ENCODE measurements around the gene STPG4.
"Not testable (repeated sequence)": the region's sequence is repeated elsewhere in the genome, so short reads cannot be mapped to it uniquely, and the experiment has no call there.

STPG4 gene

GRCh38 chr2:47124740-47125139, 30.4 kb downstream of the STPG4 start:
- not testable (repeated sequence) for DNase-seq

DNA sequence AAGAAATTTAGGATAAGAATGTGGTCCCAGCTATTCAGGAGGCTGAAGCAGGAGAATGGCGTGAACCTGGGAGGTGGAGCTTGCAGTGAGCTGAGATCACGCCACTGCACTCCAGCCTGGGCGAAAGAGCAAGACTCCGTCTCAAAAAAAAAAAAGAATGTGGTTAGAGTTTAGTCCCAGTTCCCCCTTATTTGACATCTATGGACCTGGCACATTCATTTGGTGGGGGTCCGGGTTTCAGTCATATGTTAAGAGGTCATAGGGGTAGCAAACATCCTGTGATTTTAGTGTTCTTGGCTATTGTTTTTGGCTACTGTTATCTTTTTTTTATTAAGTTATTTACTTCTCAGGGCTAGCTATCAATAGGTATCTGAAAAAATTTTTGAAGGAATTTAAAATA, 34.7 kb downstream of the STPG4 start:
- not testable (repeated sequence) for DNase-seq

- no peak for DNase-seq
Observed at GRCh38 chr2:47119001-47119400, 36.1 kb downstream of the STPG4 start.

DNA sequence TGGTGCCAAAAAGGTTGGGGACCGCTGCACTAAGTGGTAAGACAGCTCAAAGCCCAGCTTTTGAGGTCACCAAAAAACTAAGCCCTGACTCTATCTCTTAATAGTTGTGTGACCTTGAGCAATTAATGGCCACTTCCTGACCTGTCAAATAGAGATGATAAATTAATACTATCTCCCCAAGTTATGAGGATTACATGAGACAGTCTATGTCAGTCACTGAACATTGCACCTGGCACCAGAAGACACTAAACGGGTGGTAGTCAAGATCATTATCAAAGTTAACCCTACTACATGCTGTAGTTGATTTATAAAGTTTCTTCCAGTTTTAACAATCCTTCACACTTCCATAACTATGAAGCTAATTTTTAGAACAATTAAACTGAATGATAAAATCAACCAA, 36.5 kb downstream of the STPG4 start:
- DNase-seq = no peak

DNA sequence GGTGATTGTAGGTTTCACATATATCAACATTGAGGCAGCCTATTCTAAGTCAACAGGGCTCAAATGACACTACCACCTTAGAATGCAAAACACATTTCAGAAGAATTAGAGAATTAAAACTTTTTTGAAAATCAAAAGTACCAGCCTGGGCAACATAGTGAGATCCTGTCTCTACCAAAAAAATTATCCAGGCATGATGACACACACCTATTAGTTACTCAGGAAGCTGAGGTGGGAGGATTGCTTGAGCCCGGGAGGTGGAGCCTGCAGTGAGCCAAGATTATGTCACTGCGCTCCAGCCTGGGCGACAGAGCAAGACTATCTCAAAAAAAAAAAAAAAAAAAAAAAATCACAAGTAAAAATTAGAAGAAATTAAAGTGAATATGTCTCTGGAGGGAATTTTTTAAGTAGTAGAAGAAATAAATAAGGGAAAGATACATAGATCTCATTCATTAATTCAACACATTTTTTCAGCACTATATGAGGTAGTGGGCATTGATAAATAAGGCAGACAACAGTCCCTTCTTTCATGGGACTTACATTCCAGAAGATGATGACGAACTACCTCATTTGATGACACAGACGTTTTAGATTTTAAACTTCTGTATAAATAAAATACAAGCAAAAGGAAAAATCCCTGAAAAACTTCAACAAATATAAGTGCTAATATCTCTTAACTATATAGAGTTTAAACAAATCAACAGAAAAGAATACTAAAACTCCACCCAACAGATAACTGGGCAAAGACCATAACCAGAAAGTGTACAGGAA, 42.3 kb downstream of the STPG4 start:
- no peak for DNase-seq

- DNase-seq = no peak
Observed at GRCh38 chr2:47109680-47110079, 45.4 kb downstream of the STPG4 start.

- DNase-seq = no peak
Observed at GRCh38 chr2:47109007-47109375, 46.1 kb downstream of the STPG4 start.

- not testable (repeated sequence) for DNase-seq
Observed at GRCh38 chr2:47108267-47109006, 46.7 kb downstream of the STPG4 start.

GRCh38 chr2:47107201-47107600, 47.9 kb downstream of the STPG4 start:
- DNase-seq = not testable (repeated sequence)

DNA sequence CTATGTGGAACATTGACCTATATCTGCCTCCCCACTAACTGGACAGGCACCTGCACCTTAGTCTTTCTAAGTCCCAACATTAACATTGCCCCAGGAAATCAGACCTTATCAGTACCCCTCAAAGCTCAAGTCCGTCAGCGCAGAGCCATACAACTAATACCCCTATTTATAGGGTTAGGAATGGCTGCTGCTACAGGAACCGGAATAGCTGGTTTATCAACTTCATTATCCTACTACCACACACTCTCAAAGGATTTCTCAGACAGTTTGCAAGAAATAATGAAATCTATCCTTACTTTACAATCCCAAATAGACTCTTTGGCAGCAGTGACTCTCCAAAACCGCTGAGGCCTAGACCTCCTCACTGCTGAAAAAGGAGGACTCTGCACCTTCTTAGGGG, 48.9 kb downstream of the STPG4 start:
- not testable (repeated sequence) for DNase-seq

DNA sequence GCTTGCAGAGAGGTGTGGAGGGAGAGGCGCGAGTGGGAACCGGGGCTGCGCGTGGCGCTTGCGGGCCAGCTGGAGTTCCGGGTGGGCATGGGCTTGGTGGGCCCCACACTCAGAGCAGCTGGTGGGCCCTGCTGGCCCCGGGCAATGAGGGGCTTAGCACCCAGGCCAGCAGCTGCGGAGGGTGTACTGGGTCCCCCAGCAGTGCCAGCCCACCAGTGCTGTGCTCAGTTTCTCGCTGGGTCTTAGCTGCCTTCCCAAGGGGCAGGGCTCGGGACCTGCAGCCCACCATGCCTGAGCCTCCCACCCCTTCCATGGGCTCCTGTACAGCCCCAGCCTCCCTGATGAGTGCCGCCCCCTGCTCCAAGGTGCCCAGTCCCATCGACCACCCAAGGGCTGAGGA, 55.4 kb downstream of the STPG4 start:
- not testable (repeated sequence) for DNase-seq

GRCh38 chr2:47098953-47099352, 56.2 kb downstream of the STPG4 start:
- DNase-seq = no peak

DNA sequence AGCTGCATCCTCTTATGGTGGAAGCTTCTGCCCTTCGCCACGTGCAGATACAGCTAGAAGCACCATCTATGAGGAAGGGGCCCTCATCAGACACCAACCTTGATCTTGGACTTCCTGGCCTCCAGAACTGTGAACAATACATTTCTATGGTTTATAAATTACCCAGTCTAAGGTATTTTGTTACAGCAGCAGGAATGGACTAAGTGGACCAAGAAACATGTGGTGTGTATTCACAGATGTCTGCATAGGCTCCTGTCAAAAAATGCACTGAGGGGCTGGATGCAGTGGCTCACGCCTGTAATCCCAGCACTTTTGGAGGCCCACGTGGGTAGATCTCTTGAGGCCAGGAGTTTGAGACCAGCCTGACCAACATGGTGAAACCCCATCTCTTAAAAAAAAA, 57.5 kb downstream of the STPG4 start:
- no peak for DNase-seq

GRCh38 chr2:47096451-47096850, 58.7 kb downstream of the STPG4 start:
- DNase-seq = no peak

GRCh38 chr2:47095349-47096020, 59.6 kb downstream of the STPG4 start:
- DNase-seq = no peak

DNA sequence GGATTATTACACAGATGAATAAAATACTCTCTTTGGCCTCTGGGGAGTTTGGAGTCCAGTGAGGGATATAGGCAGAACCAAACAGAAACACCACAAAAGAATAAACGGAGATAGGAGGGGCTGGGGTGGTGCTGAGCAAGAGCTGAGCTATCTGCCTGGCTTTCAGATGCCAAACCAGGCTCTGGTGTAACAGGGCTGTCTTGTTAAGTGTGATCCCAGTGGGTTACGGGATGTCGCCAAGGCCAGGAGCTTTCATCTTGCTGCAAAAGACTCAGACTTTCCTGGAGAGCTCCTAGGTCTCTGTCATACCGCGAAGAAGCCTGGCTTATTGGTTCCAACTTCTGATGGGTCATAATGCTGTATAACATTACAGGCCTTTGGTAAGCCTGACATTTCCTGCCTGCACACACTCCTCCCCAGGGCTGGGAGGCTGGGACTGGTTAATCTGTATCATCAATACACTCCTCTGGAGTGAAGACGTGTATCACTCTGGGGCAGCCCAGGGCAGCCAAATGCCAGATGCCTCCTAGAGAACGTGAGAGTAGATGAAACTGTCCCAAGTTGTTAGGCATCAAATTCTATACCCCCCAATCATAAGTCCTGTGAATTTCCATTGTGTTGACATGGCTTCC, 60.5 kb downstream of the STPG4 start:
- no peak for DNase-seq

- no peak for DNase-seq
Observed at GRCh38 chr2:47093626-47094025, 61.5 kb downstream of the STPG4 start.

DNA sequence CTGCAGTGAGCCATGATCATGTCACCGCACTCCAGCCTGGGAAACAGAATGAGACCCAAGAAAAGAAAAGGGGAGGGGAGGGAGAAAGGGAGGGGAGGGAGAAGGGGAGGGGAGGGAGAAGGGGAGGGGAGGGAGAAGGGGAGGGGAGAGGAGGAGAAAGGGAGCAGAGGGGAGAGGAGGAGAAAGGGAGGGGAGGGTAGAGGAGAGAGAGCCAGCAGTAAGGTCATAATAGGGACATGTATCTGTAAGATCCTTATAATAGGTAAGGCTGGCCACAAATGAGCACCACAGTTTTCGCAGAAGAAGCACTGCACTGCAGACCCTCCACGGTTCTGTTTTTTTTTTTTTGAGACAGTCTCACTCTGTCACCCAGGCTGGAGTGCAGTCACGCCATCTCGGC, 62.6 kb downstream of the STPG4 start:
- no peak for DNase-seq

GRCh38 chr2:47091118-47091517, 64.0 kb downstream of the STPG4 start:
- no peak for DNase-seq

- DNase-seq = no peak
Observed at GRCh38 chr2:47089083-47089464, 66.0 kb downstream of the STPG4 start.

GRCh38 chr2:47088371-47089082, 66.6 kb downstream of the STPG4 start:
- DNase-seq = no peak

- DNase-seq = no peak
Observed at GRCh38 chr2:47087051-47087450, 68.1 kb downstream of the STPG4 start.

DNA sequence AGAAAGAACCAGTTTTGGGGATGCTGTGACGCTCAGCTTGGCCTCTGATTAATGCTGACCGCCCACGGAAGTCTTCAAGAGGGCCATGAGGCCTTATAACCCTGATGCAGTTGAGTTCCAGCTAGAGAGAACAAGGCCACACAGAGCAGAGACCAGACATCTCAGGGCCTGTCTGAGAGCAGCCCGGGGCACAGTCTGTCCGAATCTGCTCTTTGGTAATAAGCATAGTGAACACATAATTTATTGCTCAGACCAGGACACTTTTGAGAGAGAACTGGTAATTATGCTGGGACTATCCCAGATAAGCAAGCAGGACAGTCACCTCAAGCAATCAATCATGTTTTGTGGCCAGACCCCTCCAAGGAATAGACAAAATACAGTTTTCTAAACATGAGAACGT, 68.5 kb downstream of the STPG4 start:
- no peak for DNase-seq

Data from NCI-H2029 treated with DMSO at 0.1 percent for 48 hours (cell line).